Parathyroid adenoma (tissue), 2 donors: ENCODE results near the gene SMG6.

Source experiments
- H2AFZ ChIP-seq: fragments of 300-600 bp; sonication (generic); one replicate; pipeline ENCODE4 v1.7.0; 2017; ENCODE audit warnings: antibody characterized with exemption, mild to moderate bottlenecking
- H3K27ac ChIP-seq: fragments of 300-600 bp; sonication (generic); one replicate; pipeline ENCODE4 v1.7.0; 2017
- H3K27me3 ChIP-seq: fragments of 300-600 bp; sonication (generic); one replicate; pipeline ENCODE4 v1.7.0; 2017; ENCODE audit warnings: low read length; ENCODE audit not compliant: control insufficient read depth, insufficient read depth
- H3K36me3 ChIP-seq: fragments of 300-600 bp; sonication (generic); one replicate; pipeline ENCODE4 v1.7.0; 2017; ENCODE audit warnings: low read length; ENCODE audit not compliant: control insufficient read depth, insufficient read depth
- H3K4me1 ChIP-seq: fragments of 300-600 bp; sonication (generic); one replicate; pipeline ENCODE4 v1.7.0; 2017; ENCODE audit warnings: control low read depth
- H3K4me2 ChIP-seq: fragments of 300-600 bp; sonication (generic); one replicate; pipeline ENCODE4 v1.7.0; 2017; ENCODE audit warnings: low read length
- H3K4me3 ChIP-seq: fragments of 300-600 bp; sonication (generic); one replicate; pipeline ENCODE4 v1.7.0; 2017; ENCODE audit warnings: low read depth, low read length
- H3K79me2 ChIP-seq: fragments of 300-600 bp; sonication (generic); one replicate; pipeline ENCODE4 v1.7.0; 2017; ENCODE audit warnings: control low read depth
- H3K9ac ChIP-seq: fragments of 300-600 bp; sonication (generic); one replicate; pipeline ENCODE4 v1.7.0; 2017; ENCODE audit warnings: mild to moderate bottlenecking
- H3K9me3 ChIP-seq: fragments of 300-600 bp; sonication (generic); one replicate; pipeline ENCODE4 v1.7.0; 2017; ENCODE audit warnings: low read length; ENCODE audit not compliant: control insufficient read depth
- TF ChIP-seq, protein P1 (sequence below): fragments of 300-600 bp; sonication (generic); IDR thresholded peaks from one replicate; pipeline ENCODE4 v1.7.0; 2017; ENCODE audit warnings: antibody characterized with exemption, mild to moderate bottlenecking
- donor health status: primary hyperparathyroidism.

The SMG6 gene

GRCh38 chr17:2344528-2344927 is 40.9 kb upstream of the SMG6 start:
- no peaks in the 10 kb centered on the region for H3K36me3 ChIP-seq
- no peak overlapping the region for H3K4me3 ChIP-seq
- TF ChIP-seq, protein P1, sequence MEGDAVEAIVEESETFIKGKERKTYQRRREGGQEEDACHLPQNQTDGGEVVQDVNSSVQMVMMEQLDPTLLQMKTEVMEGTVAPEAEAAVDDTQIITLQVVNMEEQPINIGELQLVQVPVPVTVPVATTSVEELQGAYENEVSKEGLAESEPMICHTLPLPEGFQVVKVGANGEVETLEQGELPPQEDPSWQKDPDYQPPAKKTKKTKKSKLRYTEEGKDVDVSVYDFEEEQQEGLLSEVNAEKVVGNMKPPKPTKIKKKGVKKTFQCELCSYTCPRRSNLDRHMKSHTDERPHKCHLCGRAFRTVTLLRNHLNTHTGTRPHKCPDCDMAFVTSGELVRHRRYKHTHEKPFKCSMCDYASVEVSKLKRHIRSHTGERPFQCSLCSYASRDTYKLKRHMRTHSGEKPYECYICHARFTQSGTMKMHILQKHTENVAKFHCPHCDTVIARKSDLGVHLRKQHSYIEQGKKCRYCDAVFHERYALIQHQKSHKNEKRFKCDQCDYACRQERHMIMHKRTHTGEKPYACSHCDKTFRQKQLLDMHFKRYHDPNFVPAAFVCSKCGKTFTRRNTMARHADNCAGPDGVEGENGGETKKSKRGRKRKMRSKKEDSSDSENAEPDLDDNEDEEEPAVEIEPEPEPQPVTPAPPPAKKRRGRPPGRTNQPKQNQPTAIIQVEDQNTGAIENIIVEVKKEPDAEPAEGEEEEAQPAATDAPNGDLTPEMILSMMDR, result no peak
- no peak overlapping the region for H3K27ac ChIP-seq
- H3K4me2 ChIP-seq, result no peak overlapping the region
- H2AFZ ChIP-seq, result no peak overlapping the region
- peaks cover 7% of the 10 kb centered on the region for H3K4me1 ChIP-seq
- no peak overlapping the region for H3K9ac ChIP-seq
- no peaks in the 10 kb centered on the region for H3K9me3 ChIP-seq
- H3K27me3 ChIP-seq, result no peaks in the 10 kb centered on the region
- no peaks in the 10 kb centered on the region for H3K79me2 ChIP-seq

DNA sequence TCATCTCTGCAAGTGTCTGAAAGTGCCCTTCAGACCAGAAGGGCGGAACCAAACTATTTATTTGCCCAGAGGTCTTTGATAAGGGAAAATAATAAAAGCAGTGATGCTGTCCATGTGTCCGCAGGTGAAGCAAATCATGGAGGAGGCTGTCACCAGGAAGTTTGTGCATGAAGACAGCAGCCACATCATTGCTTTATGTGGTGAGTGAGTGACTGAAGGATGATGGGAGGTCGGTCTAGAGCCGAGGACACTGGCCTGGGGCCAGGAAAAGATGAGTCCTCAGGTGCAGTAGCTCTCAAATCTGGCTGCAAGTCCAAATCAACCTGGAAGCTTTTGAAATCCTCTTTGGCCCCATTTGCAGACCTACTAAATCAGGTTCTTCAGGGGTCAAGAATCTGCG is 39.8 kb upstream of the SMG6 start:
- no peaks in the 10 kb centered on the region for H3K79me2 ChIP-seq
- no peaks in the 10 kb centered on the region for H3K9me3 ChIP-seq
- H3K4me1 ChIP-seq, result peaks cover 7% of the 10 kb centered on the region
- H3K9ac ChIP-seq, result no peak overlapping the region
- H3K27ac ChIP-seq, result no peak overlapping the region
- H3K4me2 ChIP-seq, result no peak overlapping the region
- TF ChIP-seq, protein P1, result no peak
- H3K27me3 ChIP-seq, result no peaks in the 10 kb centered on the region
- no peak overlapping the region for H3K4me3 ChIP-seq
- H2AFZ ChIP-seq, result no peak overlapping the region
- H3K36me3 ChIP-seq, result no peaks in the 10 kb centered on the region

DNA sequence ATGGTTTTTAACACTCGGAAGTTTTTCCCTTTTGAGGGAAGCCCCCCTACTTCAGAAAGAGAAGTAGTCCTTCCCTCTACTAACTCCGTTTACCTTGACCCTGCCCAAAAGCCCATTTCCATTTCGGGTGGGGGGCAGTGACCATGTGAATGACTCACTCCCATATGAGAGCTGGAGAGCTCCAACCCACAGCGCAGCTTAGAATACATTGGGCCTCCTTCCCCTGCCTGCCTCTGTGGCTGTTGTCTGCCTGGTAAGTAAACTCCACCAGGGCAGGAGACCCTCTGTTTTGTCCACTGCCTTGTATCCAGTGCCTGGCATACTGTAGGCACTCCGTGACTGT is 34.7 kb upstream of the SMG6 start:
- Histone ChIP-seq H3K27me3 (no peaks in the 10 kb centered on the region), H3K4me2 (peak overlapping the region; percentile 92), H3K79me2 (peaks cover 18% of the 10 kb centered on the region), H3K9me3 (no peaks in the 10 kb centered on the region), H3K36me3 (no peaks in the 10 kb centered on the region), H2AFZ (peak overlapping the region; percentile 84), H3K9ac (no peak overlapping the region), H3K4me1 (peaks cover 5% of the 10 kb centered on the region), H3K27ac (peak overlapping the region; percentile 57), H3K4me3 (peak overlapping the region; percentile 52)
- TF ChIP-seq, protein P1, result no peak

GRCh38 chr17:2337544-2338314 is 34.1 kb upstream of the SMG6 start:
- H3K9ac ChIP-seq, result no peak overlapping the region
- H3K27me3 ChIP-seq, result no peaks in the 10 kb centered on the region
- TF ChIP-seq, protein P1, result no peak
- H3K4me1 ChIP-seq, result peaks cover 5% of the 10 kb centered on the region
- no peaks in the 10 kb centered on the region for H3K36me3 ChIP-seq
- H3K4me2 ChIP-seq, result peak overlapping the region; percentile 95
- H2AFZ ChIP-seq, result peak overlapping the region; percentile 84
- no peaks in the 10 kb centered on the region for H3K9me3 ChIP-seq
- peaks cover 18% of the 10 kb centered on the region for H3K79me2 ChIP-seq
- H3K4me3 ChIP-seq, result peak overlapping the region; percentile 52
- peak overlapping the region; percentile 57 for H3K27ac ChIP-seq
